Esophagus mucosa (tissue), 1 donor: ENCODE results near the gene DUSP7. TPM values are rescaled to one million over a fixed set of nuclear protein-coding genes. Genes with fewer than 3 reads are reported as not detected.
"Not testable (repeated sequence)": the region's sequence is repeated elsewhere in the genome, so short reads cannot be mapped to it uniquely, and the experiment has no call there.

Experiments used
- ATAC-seq: fragments of 200-7000 bp; cut with Tn5 transposase; one replicate; pipeline ENCODE4 v1.9.1; 2020
- total RNA-seq: library from RNA; stranded (reverse); gene quantifications from one replicate; pipeline ENCODE4 v1.2.4, GENCODE V29; 2023
- donor health status: DM: yes; HTN: yes; CAD: no.

The DUSP7 gene
- total RNA-seq, 1 donor from 2014 or later = 62.6 TPM

GRCh38 chr3:52046186-52046901 is 10.0 kb downstream of the DUSP7 start:
- peak; percentile 82 for ATAC-seq

- no peak for ATAC-seq
Observed at GRCh38 chr3:52044869-52045619, 11.3 kb downstream of the DUSP7 start.

- no peak for ATAC-seq
Observed at GRCh38 chr3:52043750-52044149, 12.6 kb downstream of the DUSP7 start.

- not testable (repeated sequence) for ATAC-seq
Observed at GRCh38 chr3:52043039-52043438, 13.3 kb downstream of the DUSP7 start.

- no peak for ATAC-seq
Observed at GRCh38 chr3:52041118-52041731, 15.1 kb downstream of the DUSP7 start.

- ATAC-seq = no peak
Observed at GRCh38 chr3:52040600-52040999, 15.8 kb downstream of the DUSP7 start.

GRCh38 chr3:52039846-52040245 is 16.5 kb downstream of the DUSP7 start:
- ATAC-seq = peak; percentile 56

- no peak for ATAC-seq
Observed at GRCh38 chr3:52039426-52039825, 16.9 kb downstream of the DUSP7 start.

- ATAC-seq = peak; percentile 78
Observed at GRCh38 chr3:52038227-52038626, 18.1 kb downstream of the DUSP7 start.

- ATAC-seq = no peak
Observed at GRCh38 chr3:52037291-52037690, 19.1 kb downstream of the DUSP7 start.

GRCh38 chr3:52036829-52037228 is 19.5 kb downstream of the DUSP7 start:
- ATAC-seq = no peak

GRCh38 chr3:52036222-52036694 is 20.1 kb downstream of the DUSP7 start:
- ATAC-seq = no peak

GRCh38 chr3:52034651-52035050 is 21.7 kb downstream of the DUSP7 start:
- ATAC-seq = no peak

- no peak for ATAC-seq
Observed at GRCh38 chr3:52034212-52034611, 22.2 kb downstream of the DUSP7 start.

GRCh38 chr3:52033748-52034147 is 22.6 kb downstream of the DUSP7 start:
- ATAC-seq = not testable (repeated sequence)

GRCh38 chr3:52032702-52033408 is 23.5 kb downstream of the DUSP7 start:
- ATAC-seq = no peak

- no peak for ATAC-seq
Observed at GRCh38 chr3:52031896-52032295, 24.5 kb downstream of the DUSP7 start.

- ATAC-seq = peak; percentile 84
Observed at GRCh38 chr3:52030714-52031310, 25.6 kb downstream of the DUSP7 start.

GRCh38 chr3:52029535-52029934 is 26.8 kb downstream of the DUSP7 start:
- no peak for ATAC-seq

GRCh38 chr3:52029053-52029452 is 27.3 kb downstream of the DUSP7 start:
- ATAC-seq = no peak

- peak; percentile 63 for ATAC-seq
Observed at GRCh38 chr3:52028572-52028971, 27.8 kb downstream of the DUSP7 start.

GRCh38 chr3:52026041-52026440 is 30.3 kb downstream of the DUSP7 start:
- ATAC-seq = no peak
